ENCODE measurements around the gene EXTL1.
"Not testable (repeated sequence)": the region's sequence is repeated elsewhere in the genome, so short reads cannot be mapped to it uniquely, and the experiment has no call there.

The EXTL1 gene

GRCh38 chr1:26021647-26022403 lies at the start of gene EXTL1:
Gene EXTL1, plus strand, starts transcription at chr1:26021775. Its CDS starts 872 bp downstream, at chr1:26022647.
- Mint-ChIP-seq H3K4me3 (no peak within 1 kb of the TSS), H3K4me1 (peaks cover 8% of the 10 kb centered on the region), H3K27ac (peak within 1 kb of the TSS; percentile 32), H3K9me3 (no peaks in the 10 kb centered on the region), H3K36me3 (peaks cover 4% of the 10 kb centered on the region)
- no peak for ATAC-seq
- no peak for DNase-seq (ENCODE audit: low spot score in 2 of 2)

- Mint-ChIP-seq H3K36me3 (peaks cover 83% of the 10 kb centered on the region), H3K9me3 (no peaks in the 10 kb centered on the region)
These were observed 49.8 kb upstream of the EXTL1 start for GRCh38 chr1:25971811-25972180.

GRCh38 chr1:25973610-25974321 lies 47.8 kb upstream of the EXTL1 start:
- no peak overlapping the region for H3K4me3 Mint-ChIP-seq
- H3K36me3 Mint-ChIP-seq, result peaks cover 87% of the 10 kb centered on the region

More at GRCh38 chr1:25971811-25972180, 49.8 kb upstream of the EXTL1 start:
- ATAC-seq (no peak), DNase-seq (ENCODE audit: low spot score in 2 of 2) (no peak)
- Mint-ChIP-seq H3K4me3 (peak overlapping the region; percentile 2), H3K27ac (peak overlapping the region; percentile 85), H3K4me1 (peaks cover 23% of the 10 kb centered on the region)

GRCh38 chr1:25977801-25978200 lies 43.8 kb upstream of the EXTL1 start:
- no peak overlapping the region for H3K27ac Mint-ChIP-seq
- H3K9me3 Mint-ChIP-seq, result no peaks in the 10 kb centered on the region

More at GRCh38 chr1:25973610-25974321, 47.8 kb upstream of the EXTL1 start:
- H3K4me1 Mint-ChIP-seq, result peaks cover 14% of the 10 kb centered on the region
- no peak for ATAC-seq
- H3K27ac Mint-ChIP-seq, result peak overlapping the region; percentile 85
- no peaks in the 10 kb centered on the region for H3K9me3 Mint-ChIP-seq
- no peak for DNase-seq (ENCODE audit: low spot score in 2 of 2)

GRCh38 chr1:25978403-25978802 lies 43.2 kb upstream of the EXTL1 start:
- no peak for DNase-seq (ENCODE audit: low spot score in 2 of 2)
- no peaks in the 10 kb centered on the region for H3K4me1 Mint-ChIP-seq
- peaks cover 90% of the 10 kb centered on the region for H3K36me3 Mint-ChIP-seq
- no peak for ATAC-seq
- H3K9me3 Mint-ChIP-seq, result no peaks in the 10 kb centered on the region
- peak overlapping the region; percentile 18 for H3K27ac Mint-ChIP-seq
- no peak overlapping the region for H3K4me3 Mint-ChIP-seq

More at GRCh38 chr1:25977801-25978200, 43.8 kb upstream of the EXTL1 start:
- H3K4me1 Mint-ChIP-seq, result no peaks in the 10 kb centered on the region
- no peak overlapping the region for H3K4me3 Mint-ChIP-seq
- ATAC-seq (no peak), DNase-seq (ENCODE audit: low spot score in 2 of 2) (no peak)
- peaks cover 90% of the 10 kb centered on the region for H3K36me3 Mint-ChIP-seq

- Mint-ChIP-seq H3K27ac (no peak overlapping the region), H3K9me3 (no peaks in the 10 kb centered on the region), H3K36me3 (peaks cover 90% of the 10 kb centered on the region), H3K4me3 (no peak overlapping the region), H3K4me1 (no peaks in the 10 kb centered on the region)
- no peak for ATAC-seq
- DNase-seq (ENCODE audit: low spot score in 2 of 2), result no peak
These were observed 42.4 kb upstream of the EXTL1 start for GRCh38 chr1:25979210-25979609.

GRCh38 chr1:25985171-25985570 lies 36.4 kb upstream of the EXTL1 start:
- H3K36me3 Mint-ChIP-seq, result peaks cover 65% of the 10 kb centered on the region
- peaks cover 28% of the 10 kb centered on the region for H3K4me1 Mint-ChIP-seq
- no peak for DNase-seq (ENCODE audit: low spot score in 2 of 2)
- no peak overlapping the region for H3K4me3 Mint-ChIP-seq
- peak overlapping the region; percentile 45 for H3K27ac Mint-ChIP-seq
- H3K9me3 Mint-ChIP-seq, result no peaks in the 10 kb centered on the region
- no peak for ATAC-seq

GRCh38 chr1:25985670-25986069 lies 35.9 kb upstream of the EXTL1 start:
- H3K36me3 Mint-ChIP-seq, result peaks cover 63% of the 10 kb centered on the region
- H3K27ac Mint-ChIP-seq, result peak overlapping the region; percentile 45
- peaks cover 32% of the 10 kb centered on the region for H3K4me1 Mint-ChIP-seq

GRCh38 chr1:25986773-25987172 lies 34.8 kb upstream of the EXTL1 start:
- ATAC-seq, result not testable (repeated sequence)
- H3K4me1 Mint-ChIP-seq, result peaks cover 39% of the 10 kb centered on the region

More at GRCh38 chr1:25985670-25986069, 35.9 kb upstream of the EXTL1 start:
- ATAC-seq (no peak), DNase-seq (ENCODE audit: low spot score in 2 of 2) (no peak)
- Mint-ChIP-seq H3K9me3 (no peaks in the 10 kb centered on the region), H3K4me3 (no peak overlapping the region)

GRCh38 chr1:25987951-25988350 lies 33.6 kb upstream of the EXTL1 start:
- peaks cover 50% of the 10 kb centered on the region for H3K4me1 Mint-ChIP-seq
- no peaks in the 10 kb centered on the region for H3K9me3 Mint-ChIP-seq
- peak overlapping the region; percentile 85 for H3K27ac Mint-ChIP-seq
- DNase-seq (ENCODE audit: low spot score in 2 of 2), result no peak
- peaks cover 40% of the 10 kb centered on the region for H3K36me3 Mint-ChIP-seq
- no peak for ATAC-seq
- no peak overlapping the region for H3K4me3 Mint-ChIP-seq

More at GRCh38 chr1:25986773-25987172, 34.8 kb upstream of the EXTL1 start:
- H3K27ac Mint-ChIP-seq; H3K9me3 Mint-ChIP-seq; DNase-seq (ENCODE audit: low spot score in 2 of 2); H3K4me3 Mint-ChIP-seq: not testable (repeated sequence)
- peaks cover 52% of the 10 kb centered on the region for H3K36me3 Mint-ChIP-seq

GRCh38 chr1:25989440-25990234 lies 31.9 kb upstream of the EXTL1 start:
- Mint-ChIP-seq H3K27ac (peak overlapping the region; percentile 85), H3K4me1 (peaks cover 65% of the 10 kb centered on the region), H3K9me3 (no peaks in the 10 kb centered on the region), H3K36me3 (peaks cover 26% of the 10 kb centered on the region), H3K4me3 (peak overlapping the region; percentile 62)
- peak; percentile 9 for ATAC-seq
- no peak for DNase-seq (ENCODE audit: low spot score in 2 of 2)

GRCh38 chr1:25990251-25990650 lies 31.3 kb upstream of the EXTL1 start:
- Mint-ChIP-seq H3K4me3 (peak overlapping the region; percentile 62), H3K4me1 (peaks cover 63% of the 10 kb centered on the region)
- ATAC-seq, result no peak

GRCh38 chr1:25990702-25991395 lies 30.7 kb upstream of the EXTL1 start:
- Mint-ChIP-seq H3K4me3 (peak overlapping the region; percentile 62), H3K27ac (peak overlapping the region; percentile 85), H3K4me1 (peaks cover 57% of the 10 kb centered on the region), H3K36me3 (peaks cover 15% of the 10 kb centered on the region), H3K9me3 (no peaks in the 10 kb centered on the region)
- peak; percentile 87 for ATAC-seq
- peak; percentile 20 to 75 for DNase-seq (ENCODE audit: low spot score in 2 of 2)

More at GRCh38 chr1:25990251-25990650, 31.3 kb upstream of the EXTL1 start:
- H3K9me3 Mint-ChIP-seq, result no peaks in the 10 kb centered on the region
- peaks cover 21% of the 10 kb centered on the region for H3K36me3 Mint-ChIP-seq
- H3K27ac Mint-ChIP-seq, result peak overlapping the region; percentile 85
- DNase-seq (ENCODE audit: low spot score in 2 of 2), result peak in 1 of 2 donors; percentile 54

GRCh38 chr1:25991937-25992688 lies 29.5 kb upstream of the EXTL1 start:
- Mint-ChIP-seq H3K27ac (no peak overlapping the region), H3K36me3 (peaks cover 7% of the 10 kb centered on the region), H3K4me1 (peaks cover 55% of the 10 kb centered on the region), H3K9me3 (no peaks in the 10 kb centered on the region), H3K4me3 (no peak overlapping the region)
- DNase-seq (ENCODE audit: low spot score in 2 of 2) (no peak), ATAC-seq (no peak)
